Transverse colon (tissue), 4 donors: ENCODE data around the gene LHX3. TPM values are rescaled to one million over a fixed set of nuclear protein-coding genes. Genes with fewer than 3 reads are reported as not detected.

ENCODE experiments used
- DNase-seq: peaks from one replicate; pipeline ENCODE4 v3.0.0-alpha.2; 2019
- H3K27ac ChIP-seq, 4 donors: fragments of 200-600 bp; sonication (generic); 2 replicates each; pipeline ENCODE4 v1.5.1; 2016 to 2018; ENCODE audit warnings: inconsistent platforms in 4 of 4
- H3K27me3 ChIP-seq: fragments of 200-600 bp; sonication (generic); 2 replicates; pipeline ENCODE4 v1.5.1; 2017; ENCODE audit warnings: inconsistent platforms
- H3K36me3 ChIP-seq, 4 donors: fragments of 200-600 bp; sonication (generic); 2 replicates each; pipeline ENCODE4 v1.5.1; 2017 to 2019; ENCODE audit warnings: inconsistent platforms in 4 of 4
- H3K4me1 ChIP-seq, 4 donors: fragments of 200-600 bp; sonication (generic); 2 replicates each; pipeline ENCODE4 v1.5.1; 2017 to 2020; ENCODE audit warnings: inconsistent platforms in 4 of 4
- H3K4me3 ChIP-seq, 4 donors: fragments of 200-600 bp; sonication (generic); 1 replicate in 1 of 4; 2 replicates in 3 of 4; pipeline versions ENCODE4 v1.5.1 to v1.6.1; 2017 to 2019; ENCODE audit warnings: inconsistent platforms in 4 of 4
- H3K9me3 ChIP-seq, 2 donors: fragments of 200-600 bp; sonication (generic); 2 replicates each; pipeline ENCODE4 v1.5.1; 2017 to 2019; ENCODE audit warnings: inconsistent platforms in 2 of 2
- CTCF ChIP-seq, 5 experiments: fragments of 200-600 bp in 3 of 5; fragments of 450-650 bp in 2 of 5; sonication (generic) in 3 of 5; IDR thresholded peaks; 1 replicate in 2 of 5; 2 replicates in 3 of 5; pipeline ENCODE4 v1.5.1; 2016 to 2017; ENCODE audit warnings: antibody characterized with exemption in 5 of 5, inconsistent platforms in 3 of 5, mild to moderate bottlenecking in 2 of 5, moderate library complexity in 1 of 5
- EP300 ChIP-seq: sonication (generic); formaldehyde crosslinking; IDR thresholded peaks from one replicate; pipeline ENCODE4 v1.6.1; 2017; ENCODE audit warnings: antibody characterized with exemption, low read depth
- POLR2A ChIP-seq: fragments of 450-650 bp; IDR thresholded peaks from one replicate; pipeline ENCODE4 v1.6.1; 2016; ENCODE audit warnings: antibody characterized with exemption, mild to moderate bottlenecking, moderate library complexity
- POLR2AphosphoS5 ChIP-seq, 3 donors: sonication (generic); formaldehyde crosslinking; IDR thresholded peaks; one replicate each; pipeline ENCODE4 v1.6.1; 2016; ENCODE audit warnings: antibody characterized with exemption in 3 of 3
- WGBS, 2 donors: methylation state at CpG; one replicate each; pipeline ENCODE4 v1.1.5; 2018; ENCODE audit warnings: low coverage in 1 of 2; 5-methylcytosine and 5-hydroxymethylcytosine counted together
- in situ Hi-C, 4 donors: fragments of 200-750 bp; cut with MboI; loops; one replicate each; pipeline versions ENCODE4 v1.15.0 to v1.15.1; 2017; ENCODE audit warnings: low sequenced_read_pairs in 3 of 4, low pct_ligation_motif_present in 1 of 4, low pct_unique_long_range_greater_than_20kb in 1 of 4
- intact Hi-C: fragments of 100-400 bp; cut with DNase I; formaldehyde crosslinking; loops from one replicate; pipeline ENCODE4 v1.15.1; 2023; ENCODE audit warnings: low total_unique reads
- total RNA-seq, 4 donors: library from RNA; depleted of rRNA; stranded (reverse); fragments of >200 nt; gene quantifications; one replicate each; pipeline ENCODE4 v1.1.0, GENCODE V29; 2016

The LHX3 gene
- total RNA-seq, 4 donors from 2014 or later, result not detected

DNA sequence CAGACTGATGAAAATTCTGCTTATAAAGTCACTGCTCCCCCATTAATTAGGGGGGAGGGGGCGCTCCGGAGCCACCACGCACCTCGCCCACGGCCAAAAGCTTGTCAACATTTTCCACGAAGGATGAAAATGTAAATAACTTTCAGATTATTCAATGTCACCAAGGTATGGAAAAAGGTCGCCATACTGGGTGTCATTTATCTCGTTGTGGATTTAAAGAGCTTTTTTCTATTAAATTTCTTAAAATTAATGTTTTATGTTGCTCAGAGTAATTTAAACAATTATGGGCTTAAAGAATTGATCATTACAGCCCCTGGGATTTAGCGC lies 13.0 kb downstream of the LHX3 start:
- intact Hi-C loops, result no loop called here
- in situ Hi-C loops, result no loop called here
- H3K9me3 ChIP-seq, result no peaks in the 10 kb centered on the region
- H3K27ac ChIP-seq, result no peak overlapping the region
- no peak for DNase-seq
- no peak overlapping the region for H3K4me3 ChIP-seq
- 16 to 19% methylated on average over 7 to 9 of the region's 9 CpGs for WGBS, 2 donors
- H3K27me3 ChIP-seq, result peaks cover 91% of the 10 kb centered on the region
- TF ChIP-seq CTCF (IDR thresholded peaks at IDR 0.05) (no peak), EP300 (no peak), POLR2AphosphoS5 (IDR thresholded peaks at IDR 0.05) (no peak), POLR2A (no peak)
- no peaks in the 10 kb centered on the region for H3K4me1 ChIP-seq
- no peaks in the 10 kb centered on the region for H3K36me3 ChIP-seq

- Histone ChIP-seq H3K4me1 (no peaks in the 10 kb centered on the region), H3K27ac (no peak overlapping the region), H3K4me3 (no peak overlapping the region), H3K9me3 (no peaks in the 10 kb centered on the region), H3K27me3 (peaks cover 91% of the 10 kb centered on the region), H3K36me3 (no peaks in the 10 kb centered on the region)
- intact Hi-C loops (no loop called here), in situ Hi-C loops (no loop called here)
- 49 to 53% methylated on average over 12 to 30 of the region's 30 CpGs for WGBS, 2 donors
- TF ChIP-seq EP300 (no peak), POLR2AphosphoS5 (IDR thresholded peaks at IDR 0.05) (no peak), CTCF (IDR thresholded peaks at IDR 0.05) (no peak)
- no peak for DNase-seq
Observed at GRCh38 chr9:136191099-136191959, 13.6 kb downstream of the LHX3 start.

DNA sequence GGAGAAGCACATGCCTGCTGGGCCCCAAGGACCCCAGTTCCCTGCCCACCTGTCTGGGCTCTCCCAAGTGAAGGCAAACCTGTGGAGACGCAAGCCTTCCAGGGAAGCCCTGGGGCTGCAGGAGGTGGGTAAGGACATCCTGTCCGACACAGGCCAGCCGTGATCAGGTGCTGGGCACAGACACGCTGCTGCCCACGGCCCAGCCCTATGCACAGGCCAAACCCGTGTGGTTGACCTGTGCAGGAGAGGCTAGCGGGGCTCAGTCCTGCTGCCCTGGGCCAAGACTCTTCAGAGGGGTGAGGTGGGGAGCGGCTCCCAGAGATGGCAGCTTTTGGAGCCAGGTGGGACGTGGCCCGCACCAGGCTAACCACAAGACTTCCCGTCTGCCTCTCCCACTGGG lies 14.3 kb downstream of the LHX3 start:
- intact Hi-C loops, result no loop called here
- no peak overlapping the region for H3K4me3 ChIP-seq
- H3K36me3 ChIP-seq, result no peaks in the 10 kb centered on the region
- TF ChIP-seq POLR2A, result no peak
- no peak for TF ChIP-seq POLR2AphosphoS5 (IDR thresholded peaks at IDR 0.05)
- no peak for TF ChIP-seq EP300
- TF ChIP-seq CTCF (IDR thresholded peaks at IDR 0.05), result no peak
- WGBS, 2 donors, result 61% methylated on average over 11 of the region's 11 CpGs; no CpG with 5 or more reads in 1 of the 2 donors
- H3K9me3 ChIP-seq, result no peaks in the 10 kb centered on the region
- no peak for DNase-seq
- H3K27ac ChIP-seq, result no peak overlapping the region
- peaks cover 91% of the 10 kb centered on the region for H3K27me3 ChIP-seq
- in situ Hi-C loops, result no loop called here
- no peaks in the 10 kb centered on the region for H3K4me1 ChIP-seq

GRCh38 chr9:136190237-136190601 lies 14.7 kb downstream of the LHX3 start:
- TF ChIP-seq POLR2A (no peak), CTCF (IDR thresholded peaks at IDR 0.05) (no peak), POLR2AphosphoS5 (IDR thresholded peaks at IDR 0.05) (no peak), EP300 (no peak)
- intact Hi-C loops, result no loop called here
- H3K36me3 ChIP-seq, result no peaks in the 10 kb centered on the region
- 33 to 46% methylated on average over 1 to 7 of the region's 7 CpGs for WGBS, 2 donors
- in situ Hi-C loops, result no loop called here
- DNase-seq, result no peak
- H3K27me3 ChIP-seq, result peaks cover 91% of the 10 kb centered on the region
- H3K9me3 ChIP-seq, result no peaks in the 10 kb centered on the region
- no peak overlapping the region for H3K27ac ChIP-seq
- no peak overlapping the region for H3K4me3 ChIP-seq
- no peaks in the 10 kb centered on the region for H3K4me1 ChIP-seq
